Stimulated activated CD8-positive, alpha-beta memory T cell treated with anti-CD3 and anti-CD28 coated beads, Interleukin-2, amount 100 ng/mL, for 48 hours (primary cell): ENCODE measurements around the gene BTBD9.

Experiments
- DNase-seq, 2 donors: peaks; one replicate each; pipeline ENCODE4 v3.0.0-alpha.2; 2020; ENCODE audit warnings: low read depth in 2 of 2

The BTBD9 gene

DNA sequence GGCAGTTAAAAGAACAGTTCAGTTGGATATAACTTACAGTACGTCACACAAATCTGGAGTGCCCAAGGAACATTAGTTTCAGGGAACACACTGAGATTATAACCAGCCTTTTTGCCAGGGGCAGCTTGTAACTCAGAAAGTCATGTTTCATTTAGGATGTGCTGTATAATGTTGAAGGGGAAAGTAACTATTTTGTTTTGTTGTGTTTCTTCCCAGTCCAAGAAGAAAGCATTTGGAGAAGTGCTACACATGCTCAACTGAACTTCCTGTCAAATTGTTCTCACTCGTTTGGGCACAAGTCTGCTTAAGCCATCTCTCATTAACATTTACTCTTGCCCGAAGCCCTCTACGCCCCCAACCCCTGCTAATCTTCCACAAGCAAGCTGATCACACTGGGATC lies 157.9 kb downstream of the BTBD9 start:
- DNase-seq: no peak

GRCh38 chr6:38481211-38481836 lies 158.4 kb downstream of the BTBD9 start:
- no peak for DNase-seq

DNA sequence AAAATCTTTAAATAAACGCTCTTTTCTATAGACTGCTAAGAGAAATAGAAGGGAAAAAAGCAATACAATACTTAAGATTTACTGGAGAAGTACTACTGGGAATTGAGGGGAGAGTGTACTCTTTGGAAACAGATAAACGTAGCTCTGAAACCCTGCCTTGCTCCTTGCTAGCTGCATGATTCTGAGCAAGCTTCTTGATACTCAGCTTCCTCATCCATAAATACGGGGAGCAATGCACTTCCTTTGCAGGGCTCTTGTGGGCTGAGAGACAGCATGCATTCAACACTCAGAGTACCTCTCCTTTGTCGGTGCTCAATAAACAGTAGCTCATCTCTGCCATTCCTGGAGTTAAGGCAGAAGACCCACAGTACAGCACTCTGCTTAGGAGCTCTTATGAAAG lies 159.7 kb downstream of the BTBD9 start:
- no peak for DNase-seq

DNA sequence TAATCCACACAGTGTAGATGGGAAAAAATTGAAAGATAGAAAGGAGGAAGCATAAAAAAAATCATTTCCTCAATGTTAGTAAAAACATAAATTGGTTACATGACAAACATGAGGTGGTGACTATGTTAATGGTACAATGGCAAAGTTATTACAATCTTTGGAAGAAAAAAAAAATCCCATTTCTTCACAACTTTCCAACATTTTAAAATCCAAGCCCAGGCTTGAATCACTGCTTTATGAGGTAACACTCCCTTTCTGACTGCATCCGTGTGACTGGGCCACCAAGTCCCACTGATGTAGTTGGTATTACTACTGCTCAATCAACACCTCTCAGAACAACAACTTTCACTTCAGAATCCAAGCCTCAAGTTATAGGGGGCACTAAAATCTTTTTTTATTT lies 160.4 kb downstream of the BTBD9 start:
- DNase-seq: no peak

GRCh38 chr6:38477680-38478260 lies 162.0 kb downstream of the BTBD9 start:
- no peak for DNase-seq

DNA sequence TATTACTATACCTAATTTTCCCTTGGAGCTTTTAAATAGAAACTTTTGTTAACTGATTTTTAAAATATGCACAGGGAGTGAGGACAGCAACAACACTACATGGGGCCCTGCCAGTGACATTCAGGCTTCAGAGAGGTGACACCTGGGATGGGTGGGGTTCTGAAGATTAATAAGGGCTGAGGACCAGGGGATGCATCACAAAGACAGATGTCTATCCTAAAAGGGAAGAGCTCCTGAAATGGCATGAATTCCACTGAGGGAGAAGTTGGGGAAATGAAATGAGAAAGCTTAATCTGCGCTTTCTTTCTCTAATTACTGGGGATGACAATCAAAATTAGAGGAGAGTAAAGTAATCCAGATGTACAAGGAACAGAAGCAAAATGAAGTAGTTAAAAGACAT lies 162.8 kb downstream of the BTBD9 start:
- DNase-seq: no peak

GRCh38 chr6:38476141-38476540 lies 163.6 kb downstream of the BTBD9 start:
- DNase-seq: no peak

DNA sequence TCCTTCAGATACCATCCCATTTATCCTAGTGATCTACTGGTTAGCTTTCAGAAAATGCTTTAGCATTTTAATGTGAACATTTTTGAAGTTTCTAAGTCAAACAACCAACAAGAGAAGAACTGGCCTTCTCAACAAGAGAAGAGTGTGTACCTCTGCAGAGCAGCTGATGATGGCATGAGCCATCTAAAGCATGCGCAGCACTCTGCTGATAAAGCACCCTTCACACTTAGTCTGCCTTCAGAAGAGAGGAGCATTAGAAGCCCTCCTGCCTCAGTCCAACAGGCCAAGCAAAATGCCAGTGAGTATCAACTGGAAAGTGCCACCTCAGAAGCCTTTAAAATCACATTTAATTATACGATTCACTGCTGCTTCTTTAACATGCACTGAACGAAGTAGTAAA lies 169.2 kb downstream of the BTBD9 start:
- no peak for DNase-seq

- no peak for DNase-seq
Measured at GRCh38 chr6:38467566-38467965, 172.2 kb downstream of the BTBD9 start.

DNA sequence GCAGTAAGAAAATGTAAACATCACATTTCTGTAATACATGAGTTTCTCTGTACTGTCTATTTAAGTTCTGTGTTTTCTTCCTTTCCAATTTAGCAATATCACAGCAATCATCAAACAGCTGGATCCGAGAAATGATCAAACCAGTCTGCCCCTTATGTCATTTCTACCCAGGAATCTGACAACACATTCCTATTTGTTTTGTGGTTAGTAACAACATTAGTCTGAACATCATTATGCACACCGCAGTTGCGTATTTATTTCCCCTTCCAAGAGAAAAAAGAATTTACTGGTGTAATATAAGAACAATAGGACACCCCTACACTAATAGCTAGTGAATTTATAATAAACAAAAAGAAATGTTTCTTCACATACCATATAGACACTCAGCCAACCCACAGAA lies 179.5 kb downstream of the BTBD9 start:
- DNase-seq: no peak

GRCh38 chr6:38459291-38459690 lies 180.4 kb downstream of the BTBD9 start:
- DNase-seq: no peak

DNA sequence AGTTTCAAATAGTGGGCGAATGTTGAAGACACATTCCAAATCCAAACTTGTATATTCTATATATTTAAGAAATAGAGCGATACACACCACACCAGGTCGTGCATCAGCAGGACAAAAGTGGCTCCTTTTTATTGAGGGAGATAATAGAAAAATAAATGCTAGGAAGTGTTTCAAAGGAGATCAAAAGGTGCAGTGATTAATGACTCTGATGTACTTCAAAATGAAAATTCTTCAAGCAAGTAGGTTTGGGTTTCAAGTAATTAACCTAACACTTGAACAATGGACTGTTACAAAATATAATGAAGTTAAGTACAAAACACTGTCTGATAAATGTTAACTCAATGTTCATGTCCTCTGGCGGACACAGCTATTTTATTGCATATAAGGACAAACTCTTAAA lies 185.9 kb downstream of the BTBD9 start:
- DNase-seq: no peak

DNA sequence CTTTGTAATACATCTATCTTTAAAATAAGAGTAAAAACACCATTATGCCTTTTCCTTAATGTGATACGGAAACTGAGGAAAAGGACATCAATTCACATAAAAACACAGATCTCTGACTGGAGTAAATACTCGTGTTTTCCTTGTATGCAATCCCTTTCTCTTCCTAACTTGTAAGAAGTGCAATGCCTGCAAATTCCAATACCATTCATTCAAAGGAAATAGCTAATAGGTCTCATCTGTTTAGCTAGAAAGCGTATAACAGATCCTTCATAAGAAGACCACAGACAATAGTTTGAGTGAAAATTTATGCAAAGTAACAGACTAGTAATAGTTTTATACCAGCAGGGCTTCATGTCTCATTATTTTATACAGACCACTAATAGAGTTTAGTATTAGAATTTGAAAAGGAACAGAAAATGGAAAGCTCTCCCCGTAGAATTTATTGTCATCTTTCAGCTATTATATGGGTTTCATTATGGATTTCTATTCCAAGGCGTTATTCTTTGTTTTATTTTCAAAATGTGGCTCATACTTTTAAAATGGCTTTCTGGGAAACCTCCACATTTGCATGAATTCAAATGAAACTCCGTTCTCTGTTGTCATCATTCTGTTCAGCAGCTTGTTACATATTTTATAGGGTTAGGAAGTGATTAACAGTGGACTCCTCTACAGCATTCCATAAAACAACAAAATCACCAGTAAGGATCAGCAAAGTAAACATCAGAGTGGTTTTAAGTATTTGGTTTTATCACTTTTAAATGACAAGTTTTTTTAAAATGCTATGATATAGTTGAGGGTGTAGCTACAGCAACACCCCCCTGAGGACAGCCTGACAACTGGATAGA lies 186.7 kb downstream of the BTBD9 start:
- DNase-seq: no peak

DNA sequence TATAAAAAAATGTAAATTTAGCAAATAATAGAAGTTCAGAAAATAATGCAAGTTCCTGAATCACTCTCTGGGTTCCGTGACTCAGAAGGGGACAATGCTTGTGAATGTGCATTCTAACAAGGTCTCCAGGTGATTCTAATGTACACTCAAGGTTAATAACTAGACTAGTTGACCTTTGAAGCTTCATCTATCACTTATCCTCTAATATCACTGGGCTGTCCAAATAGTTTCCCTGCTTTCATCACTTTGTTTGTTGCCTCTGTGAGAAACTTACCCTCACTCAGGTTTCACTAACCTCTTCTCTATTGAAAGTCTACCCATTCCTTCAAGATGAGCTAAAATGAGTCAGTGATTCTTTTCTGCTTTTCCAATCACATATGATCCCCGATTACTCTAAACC lies 189.0 kb downstream of the BTBD9 start:
- no peak for DNase-seq

DNA sequence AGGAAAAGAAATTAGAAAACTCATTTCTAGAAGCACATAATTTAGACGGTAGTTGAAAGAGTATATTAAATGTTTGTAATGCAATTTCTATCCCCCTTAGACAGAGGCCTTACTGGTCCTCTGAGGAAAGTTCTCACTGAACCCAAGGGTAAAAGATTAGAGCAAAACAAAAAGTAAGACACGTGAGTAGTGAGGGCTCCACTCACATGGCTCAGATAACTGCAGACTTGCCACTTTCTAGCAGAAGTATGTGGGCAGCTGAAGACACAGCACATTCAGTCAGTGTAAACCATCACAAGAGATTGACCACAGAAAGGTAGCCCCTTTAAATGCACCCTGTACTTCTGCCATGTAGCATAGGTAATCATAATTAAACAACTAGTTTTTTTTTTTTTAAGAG lies 193.8 kb downstream of the BTBD9 start:
- DNase-seq: no peak

DNA sequence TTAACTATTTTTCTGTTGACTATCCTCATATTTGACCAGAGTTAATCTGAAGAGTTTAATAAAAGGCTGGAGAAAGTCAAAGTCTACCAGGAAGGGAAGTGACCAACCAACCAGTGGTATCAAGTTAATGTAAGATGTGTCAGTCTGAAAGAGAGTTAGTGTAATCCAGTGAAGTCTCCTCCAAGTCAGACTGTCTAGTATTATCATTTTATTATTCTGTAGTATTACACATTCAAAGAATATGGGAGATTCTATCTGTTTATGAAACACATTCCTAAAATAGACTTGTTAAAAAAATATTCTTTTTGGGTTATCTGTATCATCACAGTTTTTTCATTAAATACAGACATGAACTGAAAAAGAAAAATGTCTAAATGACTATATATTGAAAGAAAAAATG lies 194.4 kb downstream of the BTBD9 start:
- no peak for DNase-seq

- DNase-seq: no peak
Measured at GRCh38 chr6:38443352-38444144, 196.2 kb downstream of the BTBD9 start.

- no peak for DNase-seq
Measured at GRCh38 chr6:38438097-38438496, 201.6 kb downstream of the BTBD9 start.

GRCh38 chr6:38436726-38437465 lies 202.8 kb downstream of the BTBD9 start:
- no peak for DNase-seq

DNA sequence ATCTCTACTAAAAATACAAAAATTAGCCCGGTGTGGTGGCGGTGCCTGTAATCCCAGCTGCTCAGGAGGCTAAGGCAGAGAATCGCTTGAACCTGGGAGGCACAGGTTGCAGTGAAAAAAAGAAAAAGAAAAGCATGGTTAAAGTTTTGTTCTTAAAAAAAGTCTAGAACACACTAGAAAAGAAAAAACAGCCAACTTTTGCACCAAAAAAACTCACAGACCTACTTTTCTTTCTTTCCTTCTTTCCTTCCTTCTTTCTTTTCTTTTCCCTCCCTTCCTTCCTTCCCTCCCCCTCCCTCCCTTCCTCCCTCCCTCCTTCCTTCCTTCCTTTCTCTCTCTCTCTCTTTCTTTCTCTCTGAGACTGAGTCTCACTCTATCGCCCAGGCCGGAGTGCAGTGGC lies 204.4 kb downstream of the BTBD9 start:
- DNase-seq: no peak

GRCh38 chr6:38434051-38434450 lies 205.7 kb downstream of the BTBD9 start:
- DNase-seq: no peak

GRCh38 chr6:38432479-38432878 lies 207.2 kb downstream of the BTBD9 start:
- DNase-seq: no peak
